CD4-positive, CD25-positive, alpha-beta regulatory T cell (primary cell): Measurements from ENCODE around the gene LAYN. TPM values are rescaled to one million over a fixed set of nuclear protein-coding genes. Genes with fewer than 3 reads are reported as not detected.

Source experiments
- ATAC-seq, 2 donors: fragments of 150-1000 bp; cut with Tn5 transposase; one replicate each; pipeline ENCODE4 v1.10.0; 2021; ENCODE audit warnings: low read depth in 2 of 2, moderate number of reproducible peaks in 2 of 2, moderate library complexity in 1 of 2
- DNase-seq, 3 donors: peaks; one replicate each; pipeline versions ENCODE4 v3.0.0 to v3.0.0-alpha.2; 2012 to 2022; ENCODE audit warnings: mixed read lengths in 1 of 3
- H3K27ac ChIP-seq: one replicate; pipeline ENCODE4 v1.7.0; 2013; ENCODE audit warnings: mild to moderate bottlenecking, low read length; ENCODE audit not compliant: insufficient read depth, poor library complexity, severe bottlenecking
- H3K27me3 ChIP-seq: one replicate; pipeline ENCODE4 v1.7.0; 2013; ENCODE audit warnings: low read length; ENCODE audit not compliant: control insufficient read depth, insufficient read depth
- H3K36me3 ChIP-seq: one replicate; pipeline ENCODE4 v1.7.0; 2013; ENCODE audit warnings: mild to moderate bottlenecking, low read length, moderate library complexity; ENCODE audit not compliant: control insufficient read depth, insufficient read depth
- H3K4me1 ChIP-seq: 2 replicates; pipeline ENCODE4 v1.7.0; 2013; ENCODE audit warnings: mild to moderate bottlenecking, low read length; ENCODE audit not compliant: insufficient read depth, control insufficient read depth, poor library complexity, severe bottlenecking
- H3K4me3 ChIP-seq: one replicate; pipeline ENCODE4 v1.7.0; 2013; ENCODE audit warnings: low read depth, mild to moderate bottlenecking, low read length, moderate library complexity
- H3K9me3 ChIP-seq, 2 experiments: 1 replicate in 1 of 2; 2 replicates in 1 of 2; pipeline ENCODE4 v1.7.0; 2013; ENCODE audit warnings: low read length in 2 of 2, mild to moderate bottlenecking in 1 of 2, moderate library complexity in 1 of 2; ENCODE audit not compliant: control insufficient read depth in 2 of 2
- H3K27ac Mint-ChIP-seq, 3 donors: one replicate each; pipeline ENCODE4 v1.8.0; 2020 to 2022; ENCODE audit warnings: mild to moderate bottlenecking in 3 of 3, mixed read lengths in 3 of 3, moderate library complexity in 2 of 3
- H3K27me3 Mint-ChIP-seq: one replicate; pipeline ENCODE4 v1.8.0; 2022; ENCODE audit warnings: mild to moderate bottlenecking, mixed read lengths
- H3K36me3 Mint-ChIP-seq: one replicate; pipeline ENCODE4 v1.8.0; 2020; ENCODE audit warnings: mixed read lengths
- H3K4me1 Mint-ChIP-seq, 4 donors: one replicate each; pipeline ENCODE4 v1.8.0; 2020 to 2022; ENCODE audit warnings: mixed read lengths in 4 of 4, mild to moderate bottlenecking in 1 of 4
- H3K4me3 Mint-ChIP-seq, 4 donors: one replicate each; pipeline ENCODE4 v1.8.0; 2020 to 2022; ENCODE audit warnings: mild to moderate bottlenecking in 4 of 4, mixed read lengths in 4 of 4, moderate library complexity in 3 of 4
- H3K9me3 Mint-ChIP-seq, 7 donors: one replicate each; pipeline ENCODE4 v1.8.0; 2020 to 2022; ENCODE audit warnings: mixed read lengths in 7 of 7, mild to moderate bottlenecking in 3 of 7, moderate library complexity in 2 of 7
- polyA plus RNA-seq, 4 donors: library from polyadenylated mRNA; unstranded; fragments of 300-500 nt; fragmentation: Illumina TruSeq; gene quantifications; one replicate each; pipeline ENCODE4 v1.2.3, GENCODE V29; 2021
- total RNA-seq: library from RNA; stranded (reverse); gene quantifications from one replicate; pipeline ENCODE4 v1.2.3, GENCODE V29; 2022

Gene LAYN
- total and polyA plus RNA-seq, 5 donors from 2014 or later = 6.2 to 17.9 (median 12.9) TPM

GRCh38 chr11:111513240-111513605 lies 27.3 kb upstream of the LAYN start:
- no peak overlapping the region for H3K27ac ChIP-seq
- H3K27me3 ChIP-seq = peaks cover 26% of the 10 kb centered on the region
- Mint-ChIP-seq H3K4me3 (peak overlapping the region; percentile 70 to 80 (median 74)), H3K27me3 (peaks cover 44% of the 10 kb centered on the region), H3K36me3 (peaks cover 4% of the 10 kb centered on the region), H3K9me3 (peaks cover 0 to 3% (median 0%) of the 10 kb centered on the region in 7 donors), H3K27ac (no peak overlapping the region), H3K4me1 (peaks cover 4 to 21% (median 8%) of the 10 kb centered on the region in 4 donors)
- peak overlapping the region; percentile 62 for H3K4me3 ChIP-seq
- no peaks in the 10 kb centered on the region for H3K9me3 ChIP-seq
- ATAC-seq = peak; percentile 24 to 49
- peaks cover 9% of the 10 kb centered on the region for H3K4me1 ChIP-seq
- no peak for DNase-seq
- H3K36me3 ChIP-seq = no peaks in the 10 kb centered on the region

DNA sequence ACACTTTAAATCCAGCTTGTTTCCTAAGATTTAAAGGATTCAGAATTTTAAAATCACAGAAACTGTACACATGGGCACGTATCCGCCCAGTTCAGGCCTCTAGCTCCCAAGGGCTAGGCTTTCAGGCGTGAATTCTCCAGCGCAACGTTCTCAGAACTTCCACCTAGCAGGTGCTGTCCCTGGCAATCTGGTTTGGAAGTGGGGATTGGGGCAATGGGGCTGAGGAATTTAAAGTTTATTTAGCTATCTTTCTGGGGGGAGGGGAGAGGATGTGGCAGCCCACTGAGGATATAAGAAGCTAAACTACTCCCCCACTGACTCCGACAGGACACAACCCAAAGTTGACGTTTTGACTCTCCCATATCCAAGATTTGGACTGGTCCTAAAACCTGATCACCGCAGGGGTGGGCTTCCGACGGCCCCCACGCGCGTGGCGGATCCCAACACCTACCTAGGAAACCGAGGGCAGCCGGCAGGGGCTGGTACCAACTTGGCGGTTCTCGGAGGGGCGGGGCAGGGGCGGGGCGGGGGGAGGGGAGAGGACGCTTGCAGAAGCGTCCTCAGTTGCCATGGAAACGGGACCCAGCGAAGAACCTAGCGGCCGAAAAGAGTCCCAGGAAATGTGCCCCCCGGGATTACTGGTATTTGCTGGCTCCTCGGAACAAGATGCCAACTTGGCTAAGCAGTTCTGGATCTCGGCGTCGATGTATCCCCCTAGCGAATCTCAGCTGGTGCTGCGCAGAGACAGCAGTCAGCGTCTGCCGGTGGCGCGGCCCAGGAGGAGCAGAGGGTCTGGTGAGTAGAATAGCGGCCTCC lies 26.1 kb upstream of the LAYN start, which contains the start of gene HOATZ:
HOATZ (plus strand) TSS at position 563 of the 816 bp plus-strand sequence; CDS start at position 570, 7 bp downstream.
- Histone ChIP-seq H3K9me3 (no peaks in the 10 kb centered on the region), H3K36me3 (no peaks in the 10 kb centered on the region), H3K4me1 (peaks cover 9% of the 10 kb centered on the region), H3K4me3 (no peak within 1 kb of the TSS), H3K27ac (no peak within 1 kb of the TSS), H3K27me3 (peaks cover 26% of the 10 kb centered on the region)
- Mint-ChIP-seq H3K9me3 (peaks cover 0 to 3% (median 0%) of the 10 kb centered on the region in 7 donors), H3K4me3 (peak within 1 kb of the TSS; percentile 5 to 80 (median 54)), H3K36me3 (peaks cover 4% of the 10 kb centered on the region), H3K4me1 (peaks cover 4 to 21% (median 8%) of the 10 kb centered on the region in 4 donors), H3K27ac (no peak within 1 kb of the TSS), H3K27me3 (peaks cover 39% of the 10 kb centered on the region)
- DNase-seq (peak in 2 of 3 donors; percentile 3 to 40), ATAC-seq (no peak)

DNA sequence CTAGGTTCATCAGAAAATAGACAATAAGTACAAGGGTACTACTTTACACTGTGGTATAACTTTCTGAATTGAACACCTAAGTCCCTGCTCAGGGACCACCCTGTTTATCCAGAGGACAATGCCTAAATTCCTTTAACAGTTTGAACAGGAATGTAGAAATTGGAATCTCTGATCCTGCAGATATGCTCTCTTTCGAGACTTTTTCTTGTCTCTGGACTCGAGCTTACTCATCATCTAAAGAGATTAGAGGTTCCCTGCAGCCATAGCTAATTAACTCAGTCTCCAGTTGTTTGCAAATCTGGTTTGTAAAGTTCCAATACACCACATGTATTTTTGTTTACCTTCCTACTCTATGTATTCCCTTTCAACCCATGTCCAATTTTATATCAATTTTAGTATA lies 24.9 kb upstream of the LAYN start:
- Mint-ChIP-seq H3K36me3 (no peaks in the 10 kb centered on the region), H3K4me3 (no peak overlapping the region), H3K27ac (no peak overlapping the region), H3K27me3 (peaks cover 31% of the 10 kb centered on the region), H3K4me1 (peaks cover 4 to 21% (median 8%) of the 10 kb centered on the region in 4 donors), H3K9me3 (no peaks in the 10 kb centered on the region)
- H3K27ac ChIP-seq = no peak overlapping the region
- DNase-seq (no peak), ATAC-seq (no peak)
- H3K36me3 ChIP-seq = no peaks in the 10 kb centered on the region
- peaks cover 9% of the 10 kb centered on the region for H3K4me1 ChIP-seq
- no peak overlapping the region for H3K4me3 ChIP-seq
- H3K27me3 ChIP-seq = peaks cover 26% of the 10 kb centered on the region
- no peaks in the 10 kb centered on the region for H3K9me3 ChIP-seq

DNA sequence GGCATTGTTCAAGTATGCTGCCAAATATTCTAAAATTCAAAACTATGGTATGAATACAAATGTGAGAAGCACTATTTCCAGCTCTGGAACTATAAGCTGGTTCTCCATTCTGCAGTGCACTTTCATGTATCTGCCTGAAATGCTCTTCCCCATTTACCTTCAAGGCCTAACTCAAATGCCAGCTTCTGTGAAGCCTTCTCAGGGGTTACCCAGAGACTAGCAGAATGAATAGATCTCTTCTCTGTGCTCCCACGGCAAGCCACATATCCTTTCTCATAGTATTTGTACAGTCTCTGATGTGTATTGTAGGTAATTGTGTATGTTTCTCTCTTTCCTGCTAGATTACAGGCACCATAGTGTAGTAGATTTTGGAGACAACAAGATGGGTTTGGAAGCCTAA lies 21.9 kb upstream of the LAYN start:
- no peak overlapping the region for H3K27ac Mint-ChIP-seq
- H3K4me3 ChIP-seq = no peak overlapping the region
- no peaks in the 10 kb centered on the region for H3K36me3 ChIP-seq
- peaks cover 10% of the 10 kb centered on the region for H3K27me3 ChIP-seq
- H3K4me3 Mint-ChIP-seq = no peak overlapping the region
- H3K4me1 Mint-ChIP-seq = peaks cover 0 to 11% (median 3%) of the 10 kb centered on the region in 4 donors
- H3K9me3 ChIP-seq = no peaks in the 10 kb centered on the region
- DNase-seq (no peak), ATAC-seq (no peak)
- H3K36me3 Mint-ChIP-seq = no peaks in the 10 kb centered on the region
- no peaks in the 10 kb centered on the region for H3K9me3 Mint-ChIP-seq
- H3K4me1 ChIP-seq = no peaks in the 10 kb centered on the region
- H3K27me3 Mint-ChIP-seq = peaks cover 15% of the 10 kb centered on the region
- no peak overlapping the region for H3K27ac ChIP-seq

DNA sequence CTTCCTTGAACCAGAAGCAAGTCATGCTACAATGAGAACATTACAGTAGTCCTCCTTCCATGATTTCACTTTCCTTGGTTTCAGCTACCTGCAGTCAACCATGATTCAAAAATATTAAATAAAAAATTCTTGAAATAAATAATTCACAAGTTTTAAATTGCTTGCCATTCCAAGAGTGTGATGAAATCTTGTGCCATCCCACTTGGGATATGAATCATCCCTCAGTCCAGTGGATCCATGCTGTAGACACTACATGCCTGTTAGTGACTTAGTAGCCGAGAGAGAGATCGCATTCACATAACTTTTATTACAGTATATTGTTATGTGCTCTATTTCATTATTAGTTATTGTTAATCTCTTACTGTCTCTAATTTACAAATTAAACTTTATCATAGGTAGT lies 20.0 kb upstream of the LAYN start:
- Histone ChIP-seq H3K36me3 (no peaks in the 10 kb centered on the region), H3K4me1 (no peaks in the 10 kb centered on the region), H3K27me3 (no peaks in the 10 kb centered on the region), H3K4me3 (no peak overlapping the region), H3K27ac (no peak overlapping the region), H3K9me3 (no peaks in the 10 kb centered on the region)
- Mint-ChIP-seq H3K4me3 (no peak overlapping the region), H3K27me3 (peaks cover under 1% of the 10 kb centered on the region), H3K27ac (no peak overlapping the region), H3K9me3 (no peaks in the 10 kb centered on the region), H3K36me3 (no peaks in the 10 kb centered on the region), H3K4me1 (peaks cover 0 to under 1% (median 0%) of the 10 kb centered on the region in 4 donors)
- ATAC-seq = no peak
- DNase-seq = no peak

DNA sequence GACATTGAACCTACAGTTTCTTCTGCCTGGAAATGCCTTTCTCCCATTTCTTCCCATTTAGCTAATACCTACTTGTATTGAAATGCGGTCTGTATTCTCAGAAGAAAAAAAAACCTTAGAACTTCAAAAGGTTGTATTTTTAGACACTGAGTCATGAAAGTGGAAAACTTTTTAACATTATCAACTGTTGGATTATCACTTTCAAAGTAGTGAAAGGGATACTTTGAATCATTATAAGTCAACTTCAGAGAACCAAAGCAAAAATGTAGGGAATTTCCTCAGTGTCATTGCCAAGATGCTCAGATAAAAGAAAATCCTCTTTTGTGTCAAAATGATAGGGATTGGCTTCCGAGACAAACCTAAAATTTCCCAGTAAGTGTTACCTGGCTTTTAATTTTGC lies 19.4 kb upstream of the LAYN start:
- H3K4me3 Mint-ChIP-seq = no peak overlapping the region
- H3K36me3 ChIP-seq = no peaks in the 10 kb centered on the region
- H3K27me3 Mint-ChIP-seq = no peaks in the 10 kb centered on the region
- no peak overlapping the region for H3K4me3 ChIP-seq
- no peaks in the 10 kb centered on the region for H3K9me3 Mint-ChIP-seq
- H3K27ac ChIP-seq = no peak overlapping the region
- H3K9me3 ChIP-seq = no peaks in the 10 kb centered on the region
- ATAC-seq = no peak
- no peaks in the 10 kb centered on the region for H3K27me3 ChIP-seq
- DNase-seq = no peak
- no peak overlapping the region for H3K27ac Mint-ChIP-seq
- H3K4me1 ChIP-seq = no peaks in the 10 kb centered on the region
- peaks cover 0 to 7% (median 5%) of the 10 kb centered on the region in 4 donors for H3K4me1 Mint-ChIP-seq
- no peaks in the 10 kb centered on the region for H3K36me3 Mint-ChIP-seq

- no peaks in the 10 kb centered on the region for H3K27me3 Mint-ChIP-seq
- no peak for DNase-seq
- Histone ChIP-seq H3K36me3 (no peaks in the 10 kb centered on the region), H3K27me3 (no peaks in the 10 kb centered on the region), H3K4me1 (no peaks in the 10 kb centered on the region), H3K9me3 (no peaks in the 10 kb centered on the region), H3K27ac (no peak overlapping the region), H3K4me3 (no peak overlapping the region)
- peaks cover 4 to 13% (median 10%) of the 10 kb centered on the region in 4 donors for H3K4me1 Mint-ChIP-seq
- H3K4me3 Mint-ChIP-seq = no peak overlapping the region
- no peaks in the 10 kb centered on the region for H3K36me3 Mint-ChIP-seq
- H3K9me3 Mint-ChIP-seq = no peaks in the 10 kb centered on the region
- no peak overlapping the region for H3K27ac Mint-ChIP-seq
- no peak for ATAC-seq
Measured at GRCh38 chr11:111522426-111522825, 18.1 kb upstream of the LAYN start.

- ATAC-seq = no peak
Measured at GRCh38 chr11:111523343-111523742, 17.2 kb upstream of the LAYN start.

More at GRCh38 chr11:111523343-111523742, 17.2 kb upstream of the LAYN start:
- Mint-ChIP-seq H3K36me3 (no peaks in the 10 kb centered on the region), H3K9me3 (no peaks in the 10 kb centered on the region), H3K27me3 (no peaks in the 10 kb centered on the region), H3K4me1 (peaks cover 5 to 17% (median 11%) of the 10 kb centered on the region in 4 donors), H3K27ac (no peak overlapping the region), H3K4me3 (no peak overlapping the region)
- DNase-seq = no peak
- Histone ChIP-seq H3K4me3 (no peak overlapping the region), H3K27me3 (no peaks in the 10 kb centered on the region), H3K4me1 (peaks cover under 1% of the 10 kb centered on the region), H3K9me3 (no peaks in the 10 kb centered on the region), H3K36me3 (no peaks in the 10 kb centered on the region), H3K27ac (no peak overlapping the region)
